HepG2 (cell line): ENCODE results near the gene RPLP2. TPM values are rescaled to one million over a fixed set of nuclear protein-coding genes. Genes with fewer than 3 reads are reported as not detected.

Experiments
- ATAC-seq: fragments of 200-7000 bp; cut with Tn5 transposase; 3 replicates; pipeline ENCODE4 v1.9.1; 2020; ENCODE audit warnings: mild to moderate bottlenecking, moderate library complexity
- BruUV-seq: library from RNA; stranded (reverse); fragments of 400-500 nt; replicated peaks from 2 replicates; lab custom pipeline; 2021; lab: Mats Ljungman, UMichigan
- CTCF ChIA-PET: fragments of 300-600 bp; formaldehyde crosslinking; extraction: SDS; loops from one replicate; lab custom pipeline; 2021; ENCODE audit warnings: low total read pairs, inconsistent platforms, low intra/inter-chr PET ratio; lab: Yijun Ruan, JAX
- POLR2A ChIA-PET: fragments of 350-600 bp; sonication (Branson Sonifier 250); formaldehyde crosslinking; loops from one replicate; lab custom pipeline; 2020; ENCODE audit warnings: antibody characterized with exemption, inconsistent platforms; lab: Yijun Ruan, JAX
- DNase-seq: peaks from one replicate; pipeline ENCODE4 v3.0.0-alpha.2; 2015; ENCODE audit warnings: low spot score
- FAIRE-seq: peaks from 3 replicates; lab custom pipeline; 2011; peaks lifted over from hg19 to GRCh38; lab: Jason Lieb, UNC
- H2AFZ ChIP-seq: one replicate; pipeline ENCODE4 v1.6.1; 2011; ENCODE audit warnings: low read length, inconsistent platforms
- H3K27ac ChIP-seq: fragments of 300-600 bp; 3 replicates; pipeline ENCODE4 v1.8.0; 2011; ENCODE audit warnings: mixed run types, mild to moderate bottlenecking, mixed read lengths, low read length, inconsistent platforms; ENCODE audit not compliant: insufficient read depth; ENCODE audit errors: extremely low read length
- H3K27me3 ChIP-seq, 2 experiments: fragments of 200-600 bp in 1 of 2; 2 replicates in 1 of 2; 3 replicates in 1 of 2; pipeline versions ENCODE4 v1.6.0 to v1.8.0; 2011; ENCODE audit warnings: low read length in 2 of 2, mild to moderate bottlenecking in 2 of 2, moderate library complexity in 2 of 2, inconsistent platforms in 1 of 2; ENCODE audit not compliant: insufficient read depth in 2 of 2, control insufficient read depth in 1 of 2
- H3K36me3 ChIP-seq, 2 experiments: fragments of 200-600 bp in 1 of 2; replicated peaks in 1 of 2; 2 replicates in 1 of 2; 3 replicates in 1 of 2; pipeline versions ENCODE4 v1.5.1 to v1.8.0; 2011; ENCODE audit warnings: low read length in 2 of 2, inconsistent platforms in 1 of 2; ENCODE audit not compliant: insufficient read depth in 2 of 2, control insufficient read depth in 1 of 2
- H3K4me1 ChIP-seq: 2 replicates; pipeline ENCODE4 v1.5.1; 2012; ENCODE audit warnings: low read length, inconsistent platforms; ENCODE audit not compliant: insufficient read depth
- H3K4me2 ChIP-seq: 2 replicates; pipeline ENCODE4 v1.6.0; 2011; ENCODE audit warnings: low read depth, low read length, inconsistent platforms
- H3K4me3 ChIP-seq, 3 experiments: fragments of 200-600 bp in 1 of 3; sonication (generic), shearing (Covaris generic) in 1 of 3; replicated peaks in 1 of 3; 2 replicates each; pipeline ENCODE4 v1.5.1; 2011 to 2016; ENCODE audit warnings: low read length in 3 of 3, inconsistent platforms in 2 of 3, low read depth in 2 of 3, mild to moderate bottlenecking in 2 of 3, control low read depth in 1 of 3, mixed read lengths in 1 of 3; ENCODE audit not compliant: insufficient read depth in 1 of 3
- H3K79me2 ChIP-seq: one replicate; pipeline ENCODE4 v1.6.1; 2011; ENCODE audit warnings: low read length, inconsistent platforms; ENCODE audit not compliant: insufficient read depth
- H3K9ac ChIP-seq: 2 replicates; pipeline ENCODE4 v1.6.0; 2011; ENCODE audit warnings: mild to moderate bottlenecking, low read depth, low read length, inconsistent platforms; ENCODE audit not compliant: insufficient read depth
- H3K9me3 ChIP-seq: 2 replicates; pipeline ENCODE4 v1.5.1; 2012; ENCODE audit warnings: mild to moderate bottlenecking, low read length
- H4K20me1 ChIP-seq: 2 replicates; pipeline ENCODE4 v1.6.0; 2011; ENCODE audit warnings: inconsistent platforms, mild to moderate bottlenecking, low read length, moderate library complexity; ENCODE audit not compliant: insufficient read depth
- ARID5B ChIP-seq: IDR thresholded peaks from 2 replicates; pipeline ENCODE4 v1.4.0; 2020; ENCODE audit warnings: mild to moderate bottlenecking, missing genetic modification reagents
- HDAC1 ChIP-seq: sonication (generic); formaldehyde crosslinking; IDR thresholded peaks from 2 replicates; pipeline ENCODE4 v1.5.1; 2020; ENCODE audit warnings: mild to moderate bottlenecking, missing genetic modification reagents
- NFATC3 ChIP-seq: sonication (generic); formaldehyde crosslinking; IDR thresholded peaks from 2 replicates; pipeline ENCODE4 v1.5.1; 2020; ENCODE audit warnings: mild to moderate bottlenecking, missing genetic modification reagents
- NRL ChIP-seq: sonication (generic); formaldehyde crosslinking; IDR thresholded peaks from 2 replicates; pipeline ENCODE4 v1.5.0; 2020; ENCODE audit warnings: missing genetic modification reagents, mild to moderate bottlenecking, moderate library complexity, borderline replicate concordance
- POLR2G ChIP-seq: fragments of 200-400 bp; formaldehyde crosslinking; IDR thresholded peaks from 2 replicates; pipeline ENCODE4 v1.6.1; 2018; ENCODE audit warnings: mild to moderate bottlenecking, low read depth, low read length, moderate library complexity
- PRMT3 ChIP-seq: sonication (generic); formaldehyde crosslinking; IDR thresholded peaks from 2 replicates; pipeline ENCODE4 v1.8.1; 2022; ENCODE audit warnings: low read depth, mild to moderate bottlenecking, moderate library complexity, missing genetic modification reagents, borderline replicate concordance
- ZBTB49 ChIP-seq: sonication (generic); formaldehyde crosslinking; IDR thresholded peaks from 2 replicates; pipeline ENCODE4 v1.4.0; 2020; ENCODE audit warnings: missing genetic modification reagents, borderline replicate concordance
- ZNF770 ChIP-seq: sonication (generic); formaldehyde crosslinking; IDR thresholded peaks from 2 replicates; pipeline ENCODE4 v1.5.0; 2020; ENCODE audit warnings: mild to moderate bottlenecking, missing genetic modification reagents
- WGBS: methylation state at CpG from one replicate; pipeline ENCODE4 v1.1.6; 2017; ENCODE audit warnings: low lambda C conversion rate; 5-methylcytosine and 5-hydroxymethylcytosine counted together
- in situ Hi-C: cut with HindIII; loops from 2 replicates; pipeline ENCODE4 v1.10.0; 2017; ENCODE audit warnings: low pct_unique_long_range_greater_than_20kb; ENCODE audit not compliant: extremely low pct_ligation_motif_present
- intact Hi-C: fragments of 100-400 bp; cut with micrococcal nuclease; formaldehyde crosslinking; loops from one replicate; pipeline ENCODE4 v1.10.0; 2022; ENCODE audit not compliant: unreplicated experiment
- polyA plus RNA-seq, 8 experiments: library from polyadenylated mRNA; depleted of rRNA in 3 of 8; stranded (reverse) in 7 of 8; unstranded in 1 of 8; fragments of >200 nt; fragmentation: Illumina TruSeq in 4 of 8; extraction: Trizol in 4 of 8; gene quantifications; 2 replicates each; pipeline versions ENCODE4 v1.2.1 to v1.2.3, GENCODE V29; 2011 to 2016; ENCODE audit warnings: low read depth in 4 of 8, missing spikeins in 1 of 8, mixed read lengths in 1 of 8; ENCODE audit not compliant: insufficient read depth in 1 of 8
- total RNA-seq, 5 experiments: library from RNA; depleted of rRNA; stranded (reverse); fragments of >200 nt; fragmentation: Illumina TruSeq; extraction: Trizol; gene quantifications; 2 replicates each; pipeline ENCODE4 v1.2.3, GENCODE V29; 2016; ENCODE audit warnings: low read depth in 1 of 5
- TF ChIP-seq, protein P1 (sequence below): IDR thresholded peaks from 2 replicates; pipeline ENCODE4 v1.6.1; 2016; ENCODE audit warnings: missing genetic modification reagents, missing compliant biosample characterization

RPLP2 gene
- total and polyA plus RNA-seq, 2 of the 13 experiments (the other 11 are each of a cell fraction or from before 2014, with no cell fraction given) = 978 to 2,106 TPM

DNA sequence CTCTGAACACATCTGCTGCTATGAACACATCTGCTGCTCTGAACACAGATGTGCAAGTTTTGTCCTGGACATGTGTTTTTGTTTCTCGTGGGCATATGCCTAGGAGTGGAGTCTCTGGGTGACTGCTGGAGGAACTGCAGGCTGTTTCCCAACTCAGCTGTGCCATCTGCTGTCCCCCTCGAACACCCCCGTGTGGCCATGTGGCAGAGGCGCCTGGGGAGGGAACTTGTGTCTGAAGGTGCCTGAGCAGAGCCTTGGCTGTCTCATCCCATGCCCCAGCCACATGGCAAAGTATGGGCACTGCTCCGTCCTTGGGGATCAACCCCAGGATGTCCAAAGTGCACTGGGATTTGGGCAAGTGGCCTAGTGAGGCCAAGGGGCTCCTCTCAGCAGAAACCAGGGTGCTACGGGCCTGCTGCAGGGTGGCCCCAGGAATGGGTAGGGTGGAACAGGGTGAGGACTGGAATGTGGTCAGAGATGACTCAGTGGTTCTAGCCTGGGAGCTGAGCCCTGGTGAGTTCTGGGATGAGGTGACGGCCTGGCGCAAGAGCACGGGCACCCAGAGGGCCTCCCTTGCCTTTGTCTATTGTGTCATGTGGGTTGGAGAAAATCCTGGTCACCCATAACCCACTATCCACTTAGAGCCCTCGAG, 47.2 kb upstream of the RPLP2 start:
- WGBS = 85% methylated on average over 5 of the region's 10 CpGs
- no peak for TF ChIP-seq NFATC3 (CRISPR knock-in tag)
- TF ChIP-seq POLR2G = 0 out of 2 replicates have a peak, but pooled peaks have one; percentile 35
- peak; percentile 43; the same call in 1 of the 2 replicates for TF ChIP-seq NRL (CRISPR knock-in tag)
- no peak for TF ChIP-seq PRMT3 (CRISPR knock-in tag)
- no peak for TF ChIP-seq ARID5B
- TF ChIP-seq, protein P1, sequence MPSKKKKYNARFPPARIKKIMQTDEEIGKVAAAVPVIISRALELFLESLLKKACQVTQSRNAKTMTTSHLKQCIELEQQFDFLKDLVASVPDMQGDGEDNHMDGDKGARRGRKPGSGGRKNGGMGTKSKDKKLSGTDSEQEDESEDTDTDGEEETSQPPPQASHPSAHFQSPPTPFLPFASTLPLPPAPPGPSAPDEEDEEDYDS = no peak
- no peak for TF ChIP-seq ZNF770 (CRISPR knock-in tag)
- no peak for TF ChIP-seq ZBTB49
- no peak for TF ChIP-seq HDAC1

More for the DNA sequence above, 47.2 kb upstream of the RPLP2 start:
- H3K27ac ChIP-seq = no peak overlapping the region
- no peak for FAIRE-seq
- H3K4me1 ChIP-seq = no peaks in the 10 kb centered on the region
- no peak overlapping the region for H3K9ac ChIP-seq
- ChIA-PET POLR2A (no interaction called here), CTCF (no interaction called here)
- no peak overlapping the region for H3K4me2 ChIP-seq
- BruUV-seq = no TSS peak
- H3K36me3 ChIP-seq = peaks cover 21 to 69% of the 10 kb centered on the region in 2 experiments
- H2AFZ ChIP-seq = no peak overlapping the region
- no peak for DNase-seq
- H4K20me1 ChIP-seq = peaks cover 9% of the 10 kb centered on the region; the same call in 1 of the 2 replicates
- no peak overlapping the region for H3K4me3 ChIP-seq
- in situ Hi-C loops (no loop called here), intact Hi-C loops (loop anchor here (2.0 kb wide), 1 partner anchor 34 kb away; no protein-coding TSS in a partner anchor)
- ATAC-seq = peak; percentile 32
- H3K27me3 ChIP-seq = no peaks in the 10 kb centered on the region
- H3K9me3 ChIP-seq = no peaks in the 10 kb centered on the region
- H3K79me2 ChIP-seq = no peaks in the 10 kb centered on the region
